Osteocyte (in vitro differentiated cells): ENCODE data around the gene HCFC1. TPM values are rescaled to one million over a fixed set of nuclear protein-coding genes. Genes with fewer than 3 reads are reported as not detected.
"Not testable (repeated sequence)": the region's sequence is repeated elsewhere in the genome, so short reads cannot be mapped to it uniquely, and the experiment has no call there.

ENCODE experiments used
- DNase-seq: peaks from one replicate; pipeline ENCODE4 v3.0.0; 2021; ENCODE audit warnings: mixed read lengths; ENCODE audit not compliant: unreplicated experiment; ENCODE audit errors: extremely low spot score
- H3K27ac Mint-ChIP-seq: one replicate; pipeline ENCODE4 v1.8.0; 2021; ENCODE audit warnings: mild to moderate bottlenecking, mixed read lengths; ENCODE audit not compliant: unreplicated experiment
- H3K27me3 Mint-ChIP-seq: one replicate; pipeline ENCODE4 v1.8.0; 2021; ENCODE audit warnings: mixed read lengths; ENCODE audit not compliant: unreplicated experiment
- H3K36me3 Mint-ChIP-seq: one replicate; pipeline ENCODE4 v1.8.0; 2021; ENCODE audit warnings: mixed read lengths; ENCODE audit not compliant: unreplicated experiment
- H3K4me1 Mint-ChIP-seq: one replicate; pipeline ENCODE4 v1.8.0; 2021; ENCODE audit warnings: mixed read lengths; ENCODE audit not compliant: unreplicated experiment
- H3K4me3 Mint-ChIP-seq: one replicate; pipeline ENCODE4 v1.8.0; 2021; ENCODE audit warnings: mild to moderate bottlenecking, moderate library complexity, mixed read lengths; ENCODE audit not compliant: unreplicated experiment
- H3K9me3 Mint-ChIP-seq: one replicate; pipeline ENCODE4 v1.8.0; 2021; ENCODE audit warnings: mixed read lengths; ENCODE audit not compliant: unreplicated experiment
- total RNA-seq: library from RNA; stranded (reverse); gene quantifications from 2 replicates; pipeline ENCODE4 v1.2.1, GENCODE V29; 2021
- TF ChIP-seq, protein P1 (sequence below): fragments of 200-600 bp; sonication (generic); IDR thresholded peaks from 2 replicates; pipeline ENCODE4 v1.5.0; 2021; ENCODE audit warnings: antibody characterized with exemption, mild to moderate bottlenecking, moderate library complexity

HCFC1 gene
- total RNA-seq, 1 donor from 2014 or later = 74.8 TPM

DNA sequence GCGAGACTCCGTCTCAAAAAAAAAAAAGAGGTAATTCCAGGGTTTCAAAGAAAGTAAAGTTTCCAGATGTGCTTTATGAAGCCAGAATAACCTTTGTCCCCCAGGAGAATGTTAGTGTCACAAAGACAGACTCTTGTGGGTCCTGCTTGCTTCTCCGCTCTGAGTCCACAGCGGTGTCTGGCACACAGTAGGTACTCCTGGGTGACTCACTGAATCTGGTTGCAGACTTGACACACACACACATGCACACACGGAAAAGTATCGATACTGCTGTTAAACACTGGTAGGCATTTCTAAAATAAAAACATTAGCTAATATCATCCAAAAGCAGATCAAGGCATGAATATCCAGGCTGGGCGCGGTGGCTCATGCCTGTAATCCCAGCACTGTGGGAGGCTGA is 23.9 kb upstream of the HCFC1 start:
- Mint-ChIP-seq H3K4me1 (no peaks in the 10 kb centered on the region), H3K27ac (no peak overlapping the region), H3K4me3 (no peak overlapping the region), H3K27me3 (peaks cover 3% of the 10 kb centered on the region), H3K9me3 (no peaks in the 10 kb centered on the region), H3K36me3 (no peaks in the 10 kb centered on the region)
- TF ChIP-seq, protein P1, sequence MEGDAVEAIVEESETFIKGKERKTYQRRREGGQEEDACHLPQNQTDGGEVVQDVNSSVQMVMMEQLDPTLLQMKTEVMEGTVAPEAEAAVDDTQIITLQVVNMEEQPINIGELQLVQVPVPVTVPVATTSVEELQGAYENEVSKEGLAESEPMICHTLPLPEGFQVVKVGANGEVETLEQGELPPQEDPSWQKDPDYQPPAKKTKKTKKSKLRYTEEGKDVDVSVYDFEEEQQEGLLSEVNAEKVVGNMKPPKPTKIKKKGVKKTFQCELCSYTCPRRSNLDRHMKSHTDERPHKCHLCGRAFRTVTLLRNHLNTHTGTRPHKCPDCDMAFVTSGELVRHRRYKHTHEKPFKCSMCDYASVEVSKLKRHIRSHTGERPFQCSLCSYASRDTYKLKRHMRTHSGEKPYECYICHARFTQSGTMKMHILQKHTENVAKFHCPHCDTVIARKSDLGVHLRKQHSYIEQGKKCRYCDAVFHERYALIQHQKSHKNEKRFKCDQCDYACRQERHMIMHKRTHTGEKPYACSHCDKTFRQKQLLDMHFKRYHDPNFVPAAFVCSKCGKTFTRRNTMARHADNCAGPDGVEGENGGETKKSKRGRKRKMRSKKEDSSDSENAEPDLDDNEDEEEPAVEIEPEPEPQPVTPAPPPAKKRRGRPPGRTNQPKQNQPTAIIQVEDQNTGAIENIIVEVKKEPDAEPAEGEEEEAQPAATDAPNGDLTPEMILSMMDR = no peak
- DNase-seq = no peak

DNA sequence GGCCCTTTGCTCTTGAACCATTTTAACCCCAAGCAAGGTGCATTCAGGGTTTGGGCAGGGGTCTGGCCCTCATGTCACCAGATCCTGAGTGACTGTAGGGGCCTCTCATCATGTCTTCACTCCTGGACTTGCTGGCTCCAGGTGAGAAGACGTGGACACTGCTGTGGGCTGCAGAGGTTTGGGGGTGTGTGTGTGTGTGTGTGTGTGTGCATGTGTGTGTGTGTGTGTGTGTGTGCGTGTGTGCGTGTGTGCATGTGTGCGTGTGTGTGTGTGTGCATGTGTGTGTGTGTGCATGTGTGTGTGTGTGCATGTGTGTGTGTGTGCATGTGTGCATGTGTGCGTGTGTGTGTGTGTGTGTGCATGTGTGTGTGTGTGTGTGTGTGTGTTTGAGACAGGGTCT is 22.8 kb upstream of the HCFC1 start:
- H3K4me1 Mint-ChIP-seq, H3K36me3 Mint-ChIP-seq, H3K27ac Mint-ChIP-seq, DNase-seq, H3K9me3 Mint-ChIP-seq, H3K27me3 Mint-ChIP-seq, H3K4me3 Mint-ChIP-seq: not testable (repeated sequence)

DNA sequence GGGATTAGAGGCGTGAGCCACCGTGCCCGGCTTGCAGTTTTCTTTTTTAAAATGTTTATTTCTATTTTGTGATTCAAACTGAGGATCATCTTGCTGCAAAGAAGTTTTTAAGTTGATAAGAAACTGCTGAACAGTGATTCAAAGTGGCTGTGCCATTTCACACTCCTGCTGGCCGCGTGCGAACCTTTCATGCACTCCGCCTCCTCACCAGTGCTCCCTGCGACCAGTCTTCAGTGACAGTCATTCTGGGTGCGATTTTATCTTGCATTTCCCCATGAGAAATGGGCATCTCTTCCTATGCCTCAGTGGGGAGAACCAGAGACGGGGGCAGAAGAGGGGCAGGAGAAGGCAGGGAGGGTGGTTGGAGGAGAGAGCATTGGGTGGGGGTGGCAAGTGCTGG is 22.4 kb upstream of the HCFC1 start:
- TF ChIP-seq, protein P1 = no peak
- no peaks in the 10 kb centered on the region for H3K9me3 Mint-ChIP-seq
- no peak overlapping the region for H3K4me3 Mint-ChIP-seq
- no peak overlapping the region for H3K27ac Mint-ChIP-seq
- no peaks in the 10 kb centered on the region for H3K36me3 Mint-ChIP-seq
- no peaks in the 10 kb centered on the region for H3K4me1 Mint-ChIP-seq
- DNase-seq = no peak
- peaks cover 3% of the 10 kb centered on the region for H3K27me3 Mint-ChIP-seq

DNA sequence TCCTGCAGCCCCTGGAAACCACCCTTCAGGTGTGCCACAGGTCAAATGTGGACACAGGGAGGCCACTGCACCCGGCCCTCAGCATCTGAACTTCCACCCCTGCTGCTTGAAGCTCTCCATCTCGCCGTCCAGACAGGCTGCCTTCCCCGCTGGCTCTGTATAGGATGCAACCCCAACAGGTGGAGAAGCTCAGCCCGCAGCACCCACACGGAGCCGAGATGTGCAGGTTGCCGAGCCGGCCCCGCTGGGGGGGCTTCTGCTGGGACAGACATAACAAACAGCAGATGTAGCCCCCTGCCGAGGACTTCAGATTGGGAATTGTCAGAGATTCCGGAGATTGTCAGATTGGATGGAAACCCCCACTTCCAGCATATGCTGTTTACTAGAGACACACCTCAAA is 21.5 kb upstream of the HCFC1 start:
- no peaks in the 10 kb centered on the region for H3K4me1 Mint-ChIP-seq
- no peaks in the 10 kb centered on the region for H3K9me3 Mint-ChIP-seq
- H3K27me3 Mint-ChIP-seq = peaks cover 3% of the 10 kb centered on the region
- no peak overlapping the region for H3K4me3 Mint-ChIP-seq
- TF ChIP-seq, protein P1 = no peak
- DNase-seq = no peak
- no peaks in the 10 kb centered on the region for H3K36me3 Mint-ChIP-seq
- H3K27ac Mint-ChIP-seq = no peak overlapping the region

DNA sequence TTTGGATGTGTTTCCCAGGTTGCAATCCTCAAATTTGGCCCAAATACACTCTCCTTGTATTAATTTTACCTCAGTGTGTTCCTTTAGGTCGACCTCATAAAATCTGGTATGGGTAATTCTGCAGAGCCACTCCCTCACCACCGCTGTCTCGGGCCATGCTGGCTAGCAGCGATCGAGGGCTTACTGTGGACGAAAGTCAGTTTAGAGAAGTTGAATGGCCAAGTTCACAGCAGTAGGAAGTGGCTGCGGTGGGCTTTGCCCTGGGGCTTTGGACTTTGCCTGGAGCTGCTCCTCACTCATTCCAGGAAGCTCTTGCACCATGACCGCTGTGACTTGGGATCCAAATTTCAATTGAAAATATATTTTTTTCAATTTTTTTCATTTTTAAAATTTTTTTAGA is 20.6 kb upstream of the HCFC1 start:
- no peaks in the 10 kb centered on the region for H3K4me1 Mint-ChIP-seq
- TF ChIP-seq, protein P1 = no peak
- H3K27ac Mint-ChIP-seq = no peak overlapping the region
- DNase-seq = no peak
- no peak overlapping the region for H3K4me3 Mint-ChIP-seq
- no peaks in the 10 kb centered on the region for H3K9me3 Mint-ChIP-seq
- H3K36me3 Mint-ChIP-seq = no peaks in the 10 kb centered on the region
- peaks cover 3% of the 10 kb centered on the region for H3K27me3 Mint-ChIP-seq

DNA sequence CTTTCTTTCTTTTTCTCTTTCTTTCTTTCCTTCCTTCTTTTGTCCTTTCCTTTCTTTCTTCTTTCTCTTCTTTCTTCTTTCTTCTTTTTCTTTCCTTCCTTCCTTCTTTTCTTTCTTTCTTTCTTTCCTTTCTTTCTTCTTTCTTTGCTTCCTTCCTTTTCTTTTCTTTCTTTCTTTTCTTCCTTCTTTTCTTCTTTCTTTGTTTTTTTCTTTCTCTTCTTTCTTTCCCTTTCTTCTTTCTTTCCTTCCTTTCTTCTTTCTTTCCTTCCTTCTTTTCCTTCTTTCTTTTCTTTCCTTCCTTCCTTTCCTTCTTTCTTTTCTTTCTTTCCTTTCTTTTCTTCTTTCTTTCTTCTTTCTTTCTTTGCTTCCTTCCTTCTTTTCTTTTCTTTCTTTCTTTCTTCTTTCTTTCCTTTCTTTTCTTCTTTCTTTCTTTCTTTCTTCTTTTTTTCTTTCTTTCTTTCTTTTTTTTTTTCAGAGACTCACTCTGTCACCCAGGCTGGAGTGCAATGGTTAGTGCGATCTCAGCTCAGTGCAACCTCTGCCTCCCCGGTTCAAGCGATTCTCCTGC is 19.5 kb upstream of the HCFC1 start:
- Mint-ChIP-seq H3K27me3 (no peaks in the 10 kb centered on the region), H3K4me3 (no peak overlapping the region), H3K9me3 (no peaks in the 10 kb centered on the region), H3K27ac (no peak overlapping the region), H3K36me3 (no peaks in the 10 kb centered on the region), H3K4me1 (peaks cover under 1% of the 10 kb centered on the region)
- no peak for DNase-seq
- TF ChIP-seq, protein P1 = no peak
